Psoas muscle (tissue), 8 donors: ENCODE results near the gene PDZD2. TPM values are rescaled to one million over a fixed set of nuclear protein-coding genes. Genes with fewer than 3 reads are reported as not detected.
A peak's percentile ranks its signal among the peaks of the same experiment; 100 is the strongest.

Source experiments
- ATAC-seq, 4 donors: fragments of 200-7000 bp; cut with Tn5 transposase; one replicate each; pipeline ENCODE4 v1.9.1; 2020; ENCODE audit warnings: moderate library complexity in 3 of 4, mild to moderate bottlenecking in 2 of 4
- DNase-seq, 2 donors: peaks; one replicate each; pipeline ENCODE4 v3.0.0-alpha.2; 2020
- H3K27ac ChIP-seq: fragments of 200-600 bp; one replicate; pipeline ENCODE4 v1.8.0; 2022
- H3K27me3 ChIP-seq, 3 donors: fragments of 200-600 bp in 1 of 3; one replicate each; pipeline versions ENCODE4 v1.6.1 to v1.8.0; 2013 to 2022; ENCODE audit warnings: low read length in 2 of 3, mild to moderate bottlenecking in 2 of 3, moderate library complexity in 1 of 3; ENCODE audit not compliant: insufficient read depth in 3 of 3
- H3K36me3 ChIP-seq, 2 donors: fragments of 200-600 bp in 1 of 2; one replicate each; pipeline versions ENCODE4 v1.6.1 to v1.8.0; 2013 to 2022; ENCODE audit warnings: low read depth in 1 of 2, mild to moderate bottlenecking in 1 of 2, moderate library complexity in 1 of 2; ENCODE audit not compliant: insufficient read depth in 1 of 2
- H3K4me1 ChIP-seq: fragments of 200-600 bp; one replicate; pipeline ENCODE4 v1.8.0; 2022
- H3K4me3 ChIP-seq: fragments of 200-600 bp; one replicate; pipeline ENCODE4 v1.8.0; 2022; ENCODE audit warnings: mild to moderate bottlenecking
- H3K9me3 ChIP-seq: fragments of 200-600 bp; one replicate; pipeline ENCODE4 v1.8.0; 2022
- WGBS, 3 donors: extraction: QIAGEN DNeasy Blood & Tissue Kit; methylation state at CpG; one replicate each; pipeline versions ENCODE4 v1.1.6 to v1.1.7; 2013; 5-methylcytosine and 5-hydroxymethylcytosine counted together
- intact Hi-C, 2 donors: fragments of 100-400 bp; cut with DNase I; formaldehyde crosslinking; loops; one replicate each; pipeline versions ENCODE4 v1.11.0 to v1.14.2; 2022
- polyA plus RNA-seq, 3 donors: library from polyadenylated mRNA; stranded (reverse); fragments of 200-250 nt; gene quantifications; one replicate each; pipeline ENCODE4 v1.2.3, GENCODE V29; 2013
- total RNA-seq, 4 donors: library from RNA; stranded (reverse); fragmentation: NEBNext Ultra II Directional in 2 of 4; extraction: Animal tissue kit (Norgen Biotek cat#: 25700) in 2 of 4; gene quantifications; one replicate each; pipeline versions ENCODE4 v1.2.1 to v1.2.4, GENCODE V29; 2021 to 2023
- TF ChIP-seq, protein P1 (sequence below): fragments of 200-600 bp; IDR thresholded peaks from one replicate; pipeline ENCODE4 v1.8.0; 2022; ENCODE audit warnings: antibody characterized with exemption
- donor health status: healthy with polysubstance abuse.
- donor health status: DM: no; HTN: no; CAD: no; lungs with moderate emphysema.
- donor health status: Bipolar disorder and iron deficiency.
- donor health status: healthy.
- donor health status: DM: yes; HTN: yes; CAD: no.
- donor health status: DM: no; HTN: no; CAD: no.
- donor health status: DM: no; HTN: no; CAD: no.
- donor health status: DM: yes; HTN: yes; CAD: no.

Gene PDZD2
- total and polyA plus RNA-seq, 7 donors = 1.4 to 17.5 (median 4.5) TPM

DNA sequence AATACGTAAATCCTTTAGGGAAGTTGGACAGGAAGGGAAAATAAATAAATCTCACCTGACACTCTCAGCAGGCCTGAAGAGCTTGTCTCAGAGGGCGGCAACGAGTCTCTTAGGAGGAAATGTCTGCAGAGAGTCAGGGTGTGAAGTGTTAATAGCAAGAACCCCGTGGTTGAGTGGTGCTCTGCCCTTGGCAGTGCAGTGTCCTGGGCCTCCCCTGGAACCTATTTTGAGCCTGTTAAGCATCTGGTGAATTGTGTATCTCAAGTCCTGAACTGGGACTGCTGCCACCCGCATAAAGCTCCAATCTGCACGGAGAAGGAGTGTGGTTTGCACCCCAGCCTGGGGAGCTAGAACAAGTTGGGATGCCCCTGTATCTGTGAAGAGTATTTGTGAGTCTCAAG is 323.4 kb downstream of the PDZD2 start:
- no peak overlapping the region for H3K27ac ChIP-seq
- H3K4me3 ChIP-seq = no peak overlapping the region
- intact Hi-C loops = no loop called here
- no peaks in the 10 kb centered on the region for H3K27me3 ChIP-seq
- TF ChIP-seq, protein P1, sequence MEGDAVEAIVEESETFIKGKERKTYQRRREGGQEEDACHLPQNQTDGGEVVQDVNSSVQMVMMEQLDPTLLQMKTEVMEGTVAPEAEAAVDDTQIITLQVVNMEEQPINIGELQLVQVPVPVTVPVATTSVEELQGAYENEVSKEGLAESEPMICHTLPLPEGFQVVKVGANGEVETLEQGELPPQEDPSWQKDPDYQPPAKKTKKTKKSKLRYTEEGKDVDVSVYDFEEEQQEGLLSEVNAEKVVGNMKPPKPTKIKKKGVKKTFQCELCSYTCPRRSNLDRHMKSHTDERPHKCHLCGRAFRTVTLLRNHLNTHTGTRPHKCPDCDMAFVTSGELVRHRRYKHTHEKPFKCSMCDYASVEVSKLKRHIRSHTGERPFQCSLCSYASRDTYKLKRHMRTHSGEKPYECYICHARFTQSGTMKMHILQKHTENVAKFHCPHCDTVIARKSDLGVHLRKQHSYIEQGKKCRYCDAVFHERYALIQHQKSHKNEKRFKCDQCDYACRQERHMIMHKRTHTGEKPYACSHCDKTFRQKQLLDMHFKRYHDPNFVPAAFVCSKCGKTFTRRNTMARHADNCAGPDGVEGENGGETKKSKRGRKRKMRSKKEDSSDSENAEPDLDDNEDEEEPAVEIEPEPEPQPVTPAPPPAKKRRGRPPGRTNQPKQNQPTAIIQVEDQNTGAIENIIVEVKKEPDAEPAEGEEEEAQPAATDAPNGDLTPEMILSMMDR = no peak
- ATAC-seq (no peak), DNase-seq (no peak)
- H3K36me3 ChIP-seq = no peaks in the 10 kb centered on the region
- H3K4me1 ChIP-seq = peaks cover 5% of the 10 kb centered on the region
- 27 to 40% (median 37%) methylated on average over 6 of the region's 6 CpGs for WGBS, 3 donors
- H3K9me3 ChIP-seq = no peaks in the 10 kb centered on the region

DNA sequence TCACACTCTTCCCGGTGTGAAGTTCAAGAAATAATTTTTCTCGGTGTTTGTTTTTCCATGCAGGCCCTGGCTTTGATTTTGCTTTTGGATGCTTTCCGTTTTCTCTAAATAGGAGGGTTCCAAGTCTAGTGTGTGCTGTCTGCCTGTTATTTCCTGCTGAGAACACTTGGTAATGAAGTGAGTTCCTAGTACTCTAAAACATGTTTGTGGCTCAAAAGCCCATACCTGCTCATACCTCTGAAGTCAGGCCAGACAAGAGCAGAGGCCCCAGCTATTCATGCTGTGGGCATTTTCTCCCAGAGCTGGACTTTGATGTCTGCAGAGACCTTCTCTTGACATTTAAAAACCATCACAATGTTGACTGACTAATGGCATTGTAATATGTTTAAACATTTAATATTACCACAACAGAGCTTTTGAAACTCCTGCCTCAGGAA is 324.0 kb downstream of the PDZD2 start:
- WGBS, 3 donors = 27 to 39% (median 29%) methylated on average over 3 of the region's 3 CpGs
- H3K27ac ChIP-seq = no peak overlapping the region
- intact Hi-C loops = no loop called here
- no peaks in the 10 kb centered on the region for H3K9me3 ChIP-seq
- no peaks in the 10 kb centered on the region for H3K36me3 ChIP-seq
- peaks cover 5% of the 10 kb centered on the region for H3K4me1 ChIP-seq
- DNase-seq (no peak), ATAC-seq (no peak)
- H3K27me3 ChIP-seq = no peaks in the 10 kb centered on the region
- H3K4me3 ChIP-seq = no peak overlapping the region
- TF ChIP-seq, protein P1 = no peak

DNA sequence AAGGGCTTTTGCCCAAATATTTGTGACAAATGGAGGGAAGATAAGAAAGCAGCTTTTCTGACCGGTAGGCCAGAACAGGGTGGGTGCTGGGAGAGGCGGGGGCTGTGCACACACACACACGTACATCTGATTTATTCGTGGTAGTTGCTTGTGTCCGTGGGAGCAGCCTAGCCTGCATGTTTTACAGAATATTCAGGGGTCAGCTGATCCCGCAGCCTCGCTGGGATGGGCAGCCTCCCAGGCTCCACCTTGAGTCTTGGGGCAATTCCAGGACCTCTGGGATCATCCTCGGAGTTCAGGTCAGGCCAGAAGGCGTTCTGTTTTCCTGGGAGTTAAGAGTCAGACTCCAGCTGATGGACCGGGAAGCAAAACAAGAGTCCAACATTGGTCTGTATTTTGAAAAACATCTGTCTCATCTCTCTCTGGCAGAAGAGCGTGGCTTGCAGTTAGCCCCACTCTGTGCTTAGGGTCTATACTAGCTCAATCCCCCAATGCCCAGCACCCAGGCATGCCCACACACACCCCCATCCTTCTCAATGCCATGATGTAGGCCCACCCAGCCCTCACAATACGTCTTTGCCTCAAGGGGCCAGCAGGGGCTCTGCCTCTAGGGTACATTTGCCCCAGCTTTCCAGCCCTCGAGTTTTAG is 324.6 kb downstream of the PDZD2 start:
- ATAC-seq (peak in 1 of 4 donors; percentile 17), DNase-seq (peak in 1 of 2 donors; percentile 25)
- no peak overlapping the region for H3K4me3 ChIP-seq
- H3K27ac ChIP-seq = no peak overlapping the region
- no peaks in the 10 kb centered on the region for H3K27me3 ChIP-seq
- intact Hi-C loops = no loop called here
- 68 to 74% (median 68%) methylated on average over 13 of the region's 13 CpGs for WGBS, 3 donors
- peaks cover 5% of the 10 kb centered on the region for H3K4me1 ChIP-seq
- H3K9me3 ChIP-seq = no peaks in the 10 kb centered on the region
- TF ChIP-seq, protein P1 = no peak
- H3K36me3 ChIP-seq = no peaks in the 10 kb centered on the region

DNA sequence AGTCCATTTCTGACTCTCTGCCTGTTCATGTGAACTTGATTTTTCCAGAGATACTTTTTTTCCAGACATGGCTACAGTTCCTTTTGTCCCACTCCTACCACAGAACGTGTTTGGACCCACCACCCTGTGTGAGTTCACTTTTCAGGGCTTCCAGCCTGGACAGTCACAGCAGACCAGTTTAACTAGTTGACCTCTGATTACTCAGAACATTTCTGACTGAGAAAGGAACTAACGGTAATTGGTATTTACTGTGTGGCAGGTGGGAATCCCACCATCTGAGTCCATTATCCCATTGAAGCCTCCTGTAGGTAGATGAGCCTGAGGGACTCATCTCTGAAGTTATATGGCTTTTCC is 325.1 kb downstream of the PDZD2 start:
- Histone ChIP-seq H3K27ac (no peak overlapping the region), H3K36me3 (no peaks in the 10 kb centered on the region), H3K27me3 (no peaks in the 10 kb centered on the region), H3K4me1 (peaks cover 5% of the 10 kb centered on the region), H3K9me3 (no peaks in the 10 kb centered on the region), H3K4me3 (no peak overlapping the region)
- intact Hi-C loops = no loop called here
- TF ChIP-seq, protein P1 = no peak
- WGBS, 3 donors = 83 to 96% (median 83%) methylated on average over 2 of the region's 2 CpGs
- DNase-seq = no peak
- ATAC-seq = no peak

DNA sequence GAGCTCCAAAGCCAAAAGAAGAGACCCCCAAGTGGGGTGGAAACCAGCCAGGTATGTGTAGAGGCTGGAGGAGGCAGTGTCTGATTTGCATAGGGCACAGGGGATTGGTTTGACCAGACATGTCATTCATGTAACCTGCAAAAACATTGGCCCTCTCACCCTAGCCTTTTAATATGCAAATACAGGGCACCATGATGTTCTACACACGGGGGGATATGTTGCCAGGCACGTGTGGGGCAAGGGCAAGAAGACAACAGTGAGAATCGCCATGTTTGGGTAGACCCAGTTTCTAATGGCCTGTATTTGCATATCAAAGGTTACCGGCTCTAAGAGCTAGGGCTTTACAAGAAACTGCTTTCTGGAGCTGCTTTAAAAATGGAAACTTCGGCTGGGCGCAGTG is 326.3 kb downstream of the PDZD2 start:
- no peak overlapping the region for H3K27ac ChIP-seq
- WGBS, 3 donors = 81 to 84% (median 82%) methylated on average over 6 of the region's 6 CpGs
- no peak overlapping the region for H3K4me3 ChIP-seq
- ATAC-seq (no peak), DNase-seq (no peak)
- H3K4me1 ChIP-seq = peaks cover 5% of the 10 kb centered on the region
- no peaks in the 10 kb centered on the region for H3K27me3 ChIP-seq
- TF ChIP-seq, protein P1 = no peak
- intact Hi-C loops = no loop called here
- H3K36me3 ChIP-seq = no peaks in the 10 kb centered on the region
- no peaks in the 10 kb centered on the region for H3K9me3 ChIP-seq
